Stomach (tissue), 4 donors: ENCODE results near the gene SPDYE6.

Experiments used
- EP300 ChIP-seq: sonication (generic); formaldehyde crosslinking; IDR thresholded peaks from one replicate; pipeline ENCODE4 v1.6.1; 2017; ENCODE audit warnings: antibody characterized with exemption
- POLR2A ChIP-seq, 4 donors: fragments of 450-650 bp; IDR thresholded peaks; one replicate each; pipeline ENCODE4 v1.6.1; 2016; ENCODE audit warnings: antibody characterized with exemption in 4 of 4, control low read depth in 2 of 4, mild to moderate bottlenecking in 1 of 4, moderate library complexity in 1 of 4
- POLR2AphosphoS5 ChIP-seq, 3 donors: sonication (generic); formaldehyde crosslinking; IDR thresholded peaks; one replicate each; pipeline ENCODE4 v1.6.1; 2016; ENCODE audit warnings: antibody characterized with exemption in 3 of 3
- TF ChIP-seq, protein P1 (sequence below), 7 experiments: fragments of 450-650 bp in 4 of 7; fragments of 200-600 bp in 3 of 7; sonication (generic) in 3 of 7; IDR thresholded peaks; one replicate each; pipeline ENCODE4 v1.5.1; 2016 to 2019; ENCODE audit warnings: antibody characterized with exemption in 7 of 7, control low read depth in 2 of 7, mild to moderate bottlenecking in 1 of 7

DNA sequence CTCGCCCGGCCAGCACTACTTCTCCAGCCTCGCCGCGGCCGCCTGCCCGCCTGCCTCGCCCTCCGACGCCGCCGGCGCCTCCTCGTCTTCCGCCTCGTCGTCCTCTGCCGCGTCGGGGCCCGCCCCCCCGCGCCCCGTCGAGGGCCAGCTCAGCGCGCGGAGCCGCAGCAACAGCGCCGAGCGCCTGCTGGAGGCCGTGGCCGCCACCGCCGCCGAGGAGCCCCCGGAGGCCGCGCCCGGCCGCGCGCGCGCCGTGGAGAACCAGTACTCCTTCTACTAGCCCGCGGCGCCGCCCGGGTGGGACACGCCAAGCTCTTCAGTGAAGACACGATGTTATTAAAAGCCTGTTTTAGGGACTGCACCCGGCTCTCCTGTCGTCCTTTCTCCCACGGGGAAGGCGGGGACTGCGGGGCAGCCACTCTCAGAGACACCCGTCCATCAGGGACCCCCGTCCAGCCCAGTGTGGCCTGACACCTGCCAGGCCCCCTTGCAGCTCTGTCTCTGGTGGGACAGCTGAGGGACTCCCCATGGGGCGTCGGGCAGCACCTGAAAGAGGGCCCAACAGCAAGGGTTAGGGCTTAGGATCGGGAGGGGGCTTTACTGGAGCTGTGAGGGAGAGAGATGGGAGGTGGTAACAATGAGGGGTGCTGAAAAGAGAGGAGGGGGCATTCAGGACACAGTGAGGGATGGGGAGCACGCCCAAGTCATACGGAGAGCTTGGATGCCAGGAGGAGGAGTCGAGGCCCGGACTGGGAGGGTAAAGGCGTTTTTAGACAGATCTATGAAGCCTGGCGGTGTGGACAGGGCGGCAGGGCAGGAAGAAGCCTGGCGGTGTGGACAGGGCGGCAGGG lies 34.7 kb downstream of the SPDYE6 start:
- TF ChIP-seq, protein P1, sequence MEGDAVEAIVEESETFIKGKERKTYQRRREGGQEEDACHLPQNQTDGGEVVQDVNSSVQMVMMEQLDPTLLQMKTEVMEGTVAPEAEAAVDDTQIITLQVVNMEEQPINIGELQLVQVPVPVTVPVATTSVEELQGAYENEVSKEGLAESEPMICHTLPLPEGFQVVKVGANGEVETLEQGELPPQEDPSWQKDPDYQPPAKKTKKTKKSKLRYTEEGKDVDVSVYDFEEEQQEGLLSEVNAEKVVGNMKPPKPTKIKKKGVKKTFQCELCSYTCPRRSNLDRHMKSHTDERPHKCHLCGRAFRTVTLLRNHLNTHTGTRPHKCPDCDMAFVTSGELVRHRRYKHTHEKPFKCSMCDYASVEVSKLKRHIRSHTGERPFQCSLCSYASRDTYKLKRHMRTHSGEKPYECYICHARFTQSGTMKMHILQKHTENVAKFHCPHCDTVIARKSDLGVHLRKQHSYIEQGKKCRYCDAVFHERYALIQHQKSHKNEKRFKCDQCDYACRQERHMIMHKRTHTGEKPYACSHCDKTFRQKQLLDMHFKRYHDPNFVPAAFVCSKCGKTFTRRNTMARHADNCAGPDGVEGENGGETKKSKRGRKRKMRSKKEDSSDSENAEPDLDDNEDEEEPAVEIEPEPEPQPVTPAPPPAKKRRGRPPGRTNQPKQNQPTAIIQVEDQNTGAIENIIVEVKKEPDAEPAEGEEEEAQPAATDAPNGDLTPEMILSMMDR (IDR thresholded peaks at IDR 0.05), result no peak
- no peak for TF ChIP-seq POLR2A (IDR thresholded peaks at IDR 0.05)
- no peak for TF ChIP-seq EP300
- TF ChIP-seq POLR2AphosphoS5 (IDR thresholded peaks at IDR 0.05), result no peak
